Smooth muscle cell (in vitro differentiated cells): Measurements from ENCODE around the gene B3GALT4. TPM values are rescaled to one million over a fixed set of nuclear protein-coding genes. Genes with fewer than 3 reads are reported as not detected.

ENCODE experiments used
- DNase-seq: peaks from one replicate; lab custom pipeline; 2025; ENCODE audit not compliant: unreplicated experiment; lab: John Stamatoyannopoulos, UW
- H2AFZ ChIP-seq: fragments of 200-600 bp; sonication (generic); 2 replicates; pipeline ENCODE4 v1.6.0; 2016; ENCODE audit warnings: antibody characterized with exemption, low read depth, mild to moderate bottlenecking
- H3F3A ChIP-seq: fragments of 200-600 bp; sonication (generic); 2 replicates; pipeline ENCODE4 v1.6.0; 2017; ENCODE audit warnings: antibody characterized with exemption, low read depth
- H3K27ac ChIP-seq: fragments of 200-600 bp; sonication (generic); 2 replicates; pipeline ENCODE4 v1.5.1; 2016; ENCODE audit warnings: low read depth, mild to moderate bottlenecking
- H3K27me3 ChIP-seq: fragments of 200-600 bp; sonication (generic); 2 replicates; pipeline ENCODE4 v1.6.1; 2016; ENCODE audit warnings: low read depth, mild to moderate bottlenecking
- H3K36me3 ChIP-seq: fragments of 200-600 bp; sonication (generic); 2 replicates; pipeline ENCODE4 v1.5.1; 2016; ENCODE audit warnings: low read depth
- H3K4me1 ChIP-seq: fragments of 200-600 bp; sonication (generic); 2 replicates; pipeline ENCODE4 v1.5.1; 2016; ENCODE audit warnings: low read depth
- H3K4me2 ChIP-seq: fragments of 200-600 bp; sonication (generic); 2 replicates; pipeline ENCODE4 v1.6.0; 2016; ENCODE audit warnings: mild to moderate bottlenecking
- H3K4me3 ChIP-seq: fragments of 200-600 bp; sonication (generic); 2 replicates; pipeline ENCODE4 v1.5.1; 2016; ENCODE audit warnings: mild to moderate bottlenecking
- H3K79me2 ChIP-seq: fragments of 200-600 bp; sonication (generic); 2 replicates; pipeline ENCODE4 v1.6.0; 2016; ENCODE audit warnings: low read depth, mild to moderate bottlenecking
- H3K9ac ChIP-seq: fragments of 200-600 bp; sonication (generic); 2 replicates; pipeline ENCODE4 v1.6.0; 2016; ENCODE audit warnings: low read depth
- H3K9me3 ChIP-seq: fragments of 200-600 bp; sonication (generic); replicated peaks from 2 replicates; pipeline ENCODE4 v1.5.1; 2016; ENCODE audit warnings: low read depth
- H4K20me1 ChIP-seq: fragments of 200-600 bp; sonication (generic); 2 replicates; pipeline ENCODE4 v1.6.0; 2016; ENCODE audit warnings: low read depth
- WGBS: methylation state at CpG from one replicate; pipeline ENCODE4 v1.1.7; 2016; ENCODE audit warnings: low lambda C conversion rate; 5-methylcytosine and 5-hydroxymethylcytosine counted together
- polyA plus RNA-seq: library from polyadenylated mRNA; unstranded; fragments of >200 nt; fragmentation: Nextera tagmentation; extraction: Ambion mirVana; gene quantifications from 2 replicates; pipeline ENCODE4 v1.2.1, GENCODE V29; 2016
- total RNA-seq: library from RNA; depleted of rRNA; stranded (reverse); fragments of >200 nt; gene quantifications from 2 replicates; pipeline ENCODE4 v1.2.3, GENCODE V29; 2014
- TF ChIP-seq, protein P1 (sequence below): fragments of 200-600 bp; sonication (generic); IDR thresholded peaks from 2 replicates; pipeline ENCODE4 v1.5.1; 2017; ENCODE audit warnings: borderline replicate concordance, mild to moderate bottlenecking, antibody characterized with exemption; ENCODE audit not compliant: insufficient read depth, poor library complexity, severe bottlenecking

Gene B3GALT4
- total and polyA plus RNA-seq, 2 experiments from 2014 or later: 2.9 to 6.1 TPM

DNA sequence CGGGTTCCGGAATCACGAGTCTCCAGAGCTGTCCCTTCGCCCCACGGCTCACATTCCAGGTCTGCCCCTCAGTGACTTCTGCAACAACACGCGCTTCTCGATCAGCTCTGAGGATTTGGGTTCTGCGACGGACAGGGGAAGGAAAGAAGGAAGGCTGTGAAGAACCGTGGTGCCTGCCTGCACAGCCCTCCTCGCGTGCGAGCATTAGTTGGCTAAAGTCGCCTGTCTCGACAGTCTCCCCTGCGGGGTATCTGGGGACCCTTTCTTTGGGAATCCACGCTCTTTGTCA lies 28.3 kb upstream of the B3GALT4 start:
- Histone ChIP-seq H3K27ac (peak overlapping the region; percentile 57), H2AFZ (peak overlapping the region; percentile 31), H3K4me1 (peaks cover 15% of the 10 kb centered on the region), H3K4me2 (peak overlapping the region; percentile 90), H3K27me3 (peaks cover under 1% of the 10 kb centered on the region), H3K36me3 (no peaks in the 10 kb centered on the region), H3K4me3 (peak overlapping the region; percentile 53), H3K9ac (peak overlapping the region; percentile 56), H3K79me2 (no peaks in the 10 kb centered on the region), H3K9me3 (no peaks in the 10 kb centered on the region), H4K20me1 (no peaks in the 10 kb centered on the region), H3F3A (no peaks in the 10 kb centered on the region)
- TF ChIP-seq, protein P1, sequence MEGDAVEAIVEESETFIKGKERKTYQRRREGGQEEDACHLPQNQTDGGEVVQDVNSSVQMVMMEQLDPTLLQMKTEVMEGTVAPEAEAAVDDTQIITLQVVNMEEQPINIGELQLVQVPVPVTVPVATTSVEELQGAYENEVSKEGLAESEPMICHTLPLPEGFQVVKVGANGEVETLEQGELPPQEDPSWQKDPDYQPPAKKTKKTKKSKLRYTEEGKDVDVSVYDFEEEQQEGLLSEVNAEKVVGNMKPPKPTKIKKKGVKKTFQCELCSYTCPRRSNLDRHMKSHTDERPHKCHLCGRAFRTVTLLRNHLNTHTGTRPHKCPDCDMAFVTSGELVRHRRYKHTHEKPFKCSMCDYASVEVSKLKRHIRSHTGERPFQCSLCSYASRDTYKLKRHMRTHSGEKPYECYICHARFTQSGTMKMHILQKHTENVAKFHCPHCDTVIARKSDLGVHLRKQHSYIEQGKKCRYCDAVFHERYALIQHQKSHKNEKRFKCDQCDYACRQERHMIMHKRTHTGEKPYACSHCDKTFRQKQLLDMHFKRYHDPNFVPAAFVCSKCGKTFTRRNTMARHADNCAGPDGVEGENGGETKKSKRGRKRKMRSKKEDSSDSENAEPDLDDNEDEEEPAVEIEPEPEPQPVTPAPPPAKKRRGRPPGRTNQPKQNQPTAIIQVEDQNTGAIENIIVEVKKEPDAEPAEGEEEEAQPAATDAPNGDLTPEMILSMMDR: no peak
- DNase-seq: no peak
- WGBS: 12% methylated on average over 18 of the region's 18 CpGs

DNA sequence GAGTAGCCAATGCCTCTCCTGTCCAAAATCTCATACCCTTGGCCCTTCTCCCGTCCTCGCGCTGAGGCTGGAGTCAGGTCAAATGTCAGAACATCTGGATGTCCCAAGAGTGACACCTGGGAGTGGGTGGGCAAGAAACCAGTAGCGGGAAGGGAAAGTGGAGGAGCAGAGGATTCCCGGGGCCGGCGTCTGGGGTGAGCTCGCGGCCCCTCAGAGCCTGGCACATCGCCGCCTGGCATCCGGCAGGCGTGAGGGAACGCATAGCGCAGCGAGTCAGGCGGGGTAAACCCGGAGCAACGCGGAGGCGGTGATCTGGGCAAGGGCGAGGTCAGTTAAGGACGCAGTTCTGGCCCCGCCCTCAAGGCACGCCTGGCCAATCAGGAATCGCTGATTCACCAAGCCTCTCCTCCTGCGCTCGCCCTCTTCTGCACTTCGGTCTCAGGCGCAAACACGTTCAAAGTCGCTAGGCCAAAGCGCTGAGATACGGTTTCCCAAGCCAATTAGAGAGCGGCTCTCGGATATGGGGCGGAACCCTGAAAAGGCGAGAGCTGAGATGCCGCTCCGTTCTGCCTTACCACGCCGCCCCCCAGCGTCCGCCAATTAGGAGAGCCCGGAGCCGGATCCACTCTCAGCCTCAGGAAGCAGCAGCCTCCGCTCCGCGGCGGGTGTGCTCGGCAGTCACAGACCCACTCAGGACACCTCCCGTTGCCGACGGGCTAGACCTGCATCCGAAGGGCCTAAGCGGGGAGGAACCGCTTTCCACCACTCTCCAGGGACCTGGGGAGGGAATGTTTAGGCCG lies 27.8 kb upstream of the B3GALT4 start:
- Histone ChIP-seq H3K79me2 (no peaks in the 10 kb centered on the region), H4K20me1 (no peaks in the 10 kb centered on the region), H3K9me3 (no peaks in the 10 kb centered on the region), H3K27me3 (no peaks in the 10 kb centered on the region), H3K9ac (peak overlapping the region; percentile 72), H3F3A (no peaks in the 10 kb centered on the region), H3K4me1 (peaks cover 15% of the 10 kb centered on the region), H3K36me3 (no peaks in the 10 kb centered on the region), H3K27ac (peak overlapping the region; percentile 73), H3K4me3 (peak overlapping the region; percentile 53), H2AFZ (peak overlapping the region; percentile 57), H3K4me2 (peak overlapping the region; percentile 90)
- DNase-seq: peak; percentile 98
- under 1% methylated on average over 58 of the region's 58 CpGs for WGBS
- TF ChIP-seq, protein P1: no peak

DNA sequence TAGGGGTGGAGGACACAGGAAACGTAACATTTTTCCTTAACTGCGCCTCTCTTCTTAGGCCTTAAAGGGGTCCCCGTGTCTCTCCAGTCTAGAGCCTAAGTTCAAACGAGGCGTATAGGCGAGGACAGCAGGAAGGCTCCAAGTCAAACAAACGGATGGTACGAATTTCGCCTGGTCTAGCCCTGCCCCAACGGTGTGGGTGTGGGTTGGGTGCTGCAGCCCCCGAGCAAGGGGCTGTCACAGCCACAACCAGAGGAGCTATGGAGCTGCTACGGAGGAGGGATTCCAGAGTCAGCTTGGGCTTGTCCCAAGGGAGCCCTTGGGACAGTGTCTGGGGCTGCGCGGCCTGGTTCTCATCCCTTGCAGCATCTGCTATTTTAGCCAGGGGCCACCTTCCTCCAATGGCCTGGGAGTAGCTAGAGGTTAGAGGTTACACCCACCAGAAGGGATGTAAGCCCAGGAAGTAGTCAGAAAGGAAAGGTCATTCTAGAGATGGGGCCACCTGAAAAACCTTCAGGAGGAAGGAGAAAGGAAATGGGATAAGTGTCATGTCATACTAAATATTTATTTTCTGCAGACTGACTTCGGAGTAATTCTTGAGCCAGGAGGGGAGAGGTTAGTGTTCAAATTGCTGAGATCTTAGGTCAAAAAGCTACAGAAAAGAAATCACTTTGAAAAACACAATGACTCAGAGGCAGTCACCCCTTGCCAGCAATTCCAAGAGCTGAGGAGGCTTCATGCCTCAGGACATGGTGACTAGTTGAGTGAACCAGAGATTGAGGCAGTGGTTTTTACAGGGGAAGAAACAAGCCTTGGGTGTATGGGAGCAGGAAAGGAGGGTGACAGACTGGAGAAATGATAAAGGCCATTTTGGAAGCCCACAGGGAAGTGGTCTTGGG lies 26.9 kb upstream of the B3GALT4 start:
- Histone ChIP-seq H3F3A (no peaks in the 10 kb centered on the region), H3K4me1 (peaks cover 15% of the 10 kb centered on the region), H3K4me3 (peak overlapping the region; percentile 53), H3K36me3 (no peaks in the 10 kb centered on the region), H4K20me1 (no peaks in the 10 kb centered on the region), H3K27me3 (no peaks in the 10 kb centered on the region), H3K79me2 (no peaks in the 10 kb centered on the region), H3K4me2 (peak overlapping the region; percentile 90), H3K9ac (peak overlapping the region; percentile 72), H3K9me3 (no peaks in the 10 kb centered on the region), H3K27ac (peak overlapping the region; percentile 73), H2AFZ (peak overlapping the region; percentile 57)
- DNase-seq: no peak
- TF ChIP-seq, protein P1: no peak
- 35% methylated on average over 15 of the region's 15 CpGs for WGBS
